Tibial nerve (tissue), 4 donors: ENCODE data around the gene TUBB2B.
A peak's percentile ranks its signal among the peaks of the same experiment; 100 is the strongest.

Experiments used
- EP300 ChIP-seq, 2 donors: sonication (generic); formaldehyde crosslinking; IDR thresholded peaks; one replicate each; pipeline ENCODE4 v1.6.1; 2017; ENCODE audit warnings: antibody characterized with exemption in 2 of 2, mild to moderate bottlenecking in 1 of 2
- POLR2A ChIP-seq, 2 donors: fragments of 450-650 bp; IDR thresholded peaks; one replicate each; pipeline ENCODE4 v1.6.1; 2017; ENCODE audit warnings: antibody characterized with exemption in 2 of 2, mild to moderate bottlenecking in 2 of 2, moderate library complexity in 2 of 2
- TF ChIP-seq, protein P1 (sequence below), 5 experiments: fragments of 200-600 bp in 3 of 5; fragments of 450-650 bp in 2 of 5; sonication (generic) in 3 of 5; IDR thresholded peaks; one replicate each; pipeline ENCODE4 v1.5.1; 2016 to 2019; ENCODE audit warnings: antibody characterized with exemption in 5 of 5, mild to moderate bottlenecking in 3 of 5, moderate library complexity in 2 of 5

- TF ChIP-seq, protein P1, sequence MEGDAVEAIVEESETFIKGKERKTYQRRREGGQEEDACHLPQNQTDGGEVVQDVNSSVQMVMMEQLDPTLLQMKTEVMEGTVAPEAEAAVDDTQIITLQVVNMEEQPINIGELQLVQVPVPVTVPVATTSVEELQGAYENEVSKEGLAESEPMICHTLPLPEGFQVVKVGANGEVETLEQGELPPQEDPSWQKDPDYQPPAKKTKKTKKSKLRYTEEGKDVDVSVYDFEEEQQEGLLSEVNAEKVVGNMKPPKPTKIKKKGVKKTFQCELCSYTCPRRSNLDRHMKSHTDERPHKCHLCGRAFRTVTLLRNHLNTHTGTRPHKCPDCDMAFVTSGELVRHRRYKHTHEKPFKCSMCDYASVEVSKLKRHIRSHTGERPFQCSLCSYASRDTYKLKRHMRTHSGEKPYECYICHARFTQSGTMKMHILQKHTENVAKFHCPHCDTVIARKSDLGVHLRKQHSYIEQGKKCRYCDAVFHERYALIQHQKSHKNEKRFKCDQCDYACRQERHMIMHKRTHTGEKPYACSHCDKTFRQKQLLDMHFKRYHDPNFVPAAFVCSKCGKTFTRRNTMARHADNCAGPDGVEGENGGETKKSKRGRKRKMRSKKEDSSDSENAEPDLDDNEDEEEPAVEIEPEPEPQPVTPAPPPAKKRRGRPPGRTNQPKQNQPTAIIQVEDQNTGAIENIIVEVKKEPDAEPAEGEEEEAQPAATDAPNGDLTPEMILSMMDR (IDR thresholded peaks at IDR 0.05): no peak
- TF ChIP-seq POLR2A (IDR thresholded peaks at IDR 0.05) (no peak), EP300 (IDR thresholded peaks at IDR 0.05) (peak in 1 of 2 donors; percentile 75)
Measured at GRCh38 chr6:3211681-3212080, 15.8 kb downstream of the TUBB2B start.
